Osteoblast (primary cell): Measurements from ENCODE around the gene C18orf63. TPM values are rescaled to one million over a fixed set of nuclear protein-coding genes. Genes with fewer than 3 reads are reported as not detected.

Experiments used
- DNase-seq: peaks from one replicate; pipeline ENCODE4 v3.0.0; 2011; ENCODE audit warnings: low spot score, mixed read lengths; ENCODE audit not compliant: insufficient read length; ENCODE audit errors: missing footprints
- H2AFZ ChIP-seq: 2 replicates; pipeline ENCODE4 v1.6.0; 2011; ENCODE audit warnings: mild to moderate bottlenecking, low read length
- H3K27ac ChIP-seq: 2 replicates; pipeline ENCODE4 v1.5.1; 2011; ENCODE audit warnings: mild to moderate bottlenecking, low read depth, low read length, moderate library complexity
- H3K27me3 ChIP-seq: 2 replicates; pipeline ENCODE4 v1.6.0; 2012; ENCODE audit warnings: mild to moderate bottlenecking, control low read depth, inconsistent platforms, low read length, moderate library complexity; ENCODE audit not compliant: insufficient read depth
- H3K36me3 ChIP-seq: 2 replicates; pipeline ENCODE4 v1.5.1; 2011; ENCODE audit warnings: mild to moderate bottlenecking, low read length, control low read depth, moderate library complexity; ENCODE audit not compliant: insufficient read depth
- H3K4me1 ChIP-seq: 2 replicates; pipeline ENCODE4 v1.5.1; 2011; ENCODE audit warnings: mild to moderate bottlenecking, low read length, control low read depth, moderate library complexity; ENCODE audit not compliant: insufficient read depth
- H3K4me2 ChIP-seq: 2 replicates; pipeline ENCODE4 v1.6.0; 2011; ENCODE audit warnings: mild to moderate bottlenecking, low read length; ENCODE audit not compliant: insufficient read depth
- H3K4me3 ChIP-seq: fragments of 200-600 bp; sonication (generic); 3 replicates; pipeline ENCODE4 v1.5.1; 2012; ENCODE audit warnings: mild to moderate bottlenecking, low read length, inconsistent platforms; ENCODE audit not compliant: insufficient read depth
- H3K79me2 ChIP-seq: 2 replicates; pipeline ENCODE4 v1.6.0; 2012; ENCODE audit warnings: mild to moderate bottlenecking, low read length, control low read depth, inconsistent platforms; ENCODE audit not compliant: insufficient read depth
- H3K9me3 ChIP-seq: 2 replicates; pipeline ENCODE4 v1.5.1; 2011; ENCODE audit warnings: low read depth, low read length, control low read depth
- H4K20me1 ChIP-seq: 2 replicates; pipeline ENCODE4 v1.6.0; 2012; ENCODE audit warnings: mild to moderate bottlenecking, low read length, control low read depth; ENCODE audit not compliant: insufficient read depth
- total RNA-seq: library from RNA; depleted of rRNA; stranded (reverse); fragments of >200 nt; gene quantifications from 2 replicates; pipeline ENCODE4 v1.2.3, GENCODE V29; 2012
- TF ChIP-seq, protein P1 (sequence below): IDR thresholded peaks from 2 replicates; pipeline ENCODE4 v1.5.1; 2011; ENCODE audit warnings: mild to moderate bottlenecking, low read depth, low read length, moderate library complexity; ENCODE audit errors: extremely low read depth

The C18orf63 gene
- total RNA-seq, 1 donor, result not detected

- DNase-seq, result no peak
- TF ChIP-seq, protein P1, sequence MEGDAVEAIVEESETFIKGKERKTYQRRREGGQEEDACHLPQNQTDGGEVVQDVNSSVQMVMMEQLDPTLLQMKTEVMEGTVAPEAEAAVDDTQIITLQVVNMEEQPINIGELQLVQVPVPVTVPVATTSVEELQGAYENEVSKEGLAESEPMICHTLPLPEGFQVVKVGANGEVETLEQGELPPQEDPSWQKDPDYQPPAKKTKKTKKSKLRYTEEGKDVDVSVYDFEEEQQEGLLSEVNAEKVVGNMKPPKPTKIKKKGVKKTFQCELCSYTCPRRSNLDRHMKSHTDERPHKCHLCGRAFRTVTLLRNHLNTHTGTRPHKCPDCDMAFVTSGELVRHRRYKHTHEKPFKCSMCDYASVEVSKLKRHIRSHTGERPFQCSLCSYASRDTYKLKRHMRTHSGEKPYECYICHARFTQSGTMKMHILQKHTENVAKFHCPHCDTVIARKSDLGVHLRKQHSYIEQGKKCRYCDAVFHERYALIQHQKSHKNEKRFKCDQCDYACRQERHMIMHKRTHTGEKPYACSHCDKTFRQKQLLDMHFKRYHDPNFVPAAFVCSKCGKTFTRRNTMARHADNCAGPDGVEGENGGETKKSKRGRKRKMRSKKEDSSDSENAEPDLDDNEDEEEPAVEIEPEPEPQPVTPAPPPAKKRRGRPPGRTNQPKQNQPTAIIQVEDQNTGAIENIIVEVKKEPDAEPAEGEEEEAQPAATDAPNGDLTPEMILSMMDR, result no peak
- no peak overlapping the region for H3K27ac ChIP-seq
- H2AFZ ChIP-seq, result no peak overlapping the region
- no peak overlapping the region for H3K4me3 ChIP-seq
- no peaks in the 10 kb centered on the region for H4K20me1 ChIP-seq
- H3K9me3 ChIP-seq, result no peaks in the 10 kb centered on the region
- H3K4me2 ChIP-seq, result peak overlapping the region; percentile 49
- no peaks in the 10 kb centered on the region for H3K27me3 ChIP-seq
- H3K4me1 ChIP-seq, result peaks cover 16% of the 10 kb centered on the region
- H3K36me3 ChIP-seq, result no peaks in the 10 kb centered on the region
- H3K79me2 ChIP-seq, result no peaks in the 10 kb centered on the region
These were observed 16.5 kb upstream of the C18orf63 start for GRCh38 chr18:74299162-74299561.

- TF ChIP-seq, protein P1, result no peak
- Histone ChIP-seq H3K27me3 (no peaks in the 10 kb centered on the region), H3K27ac (no peak overlapping the region), H3K4me2 (peak overlapping the region; percentile 49), H3K36me3 (no peaks in the 10 kb centered on the region), H4K20me1 (no peaks in the 10 kb centered on the region), H3K4me1 (peaks cover 18% of the 10 kb centered on the region), H3K4me3 (no peak overlapping the region), H3K9me3 (no peaks in the 10 kb centered on the region), H2AFZ (no peak overlapping the region), H3K79me2 (no peaks in the 10 kb centered on the region)
- DNase-seq, result no peak
These were observed 15.9 kb upstream of the C18orf63 start for GRCh38 chr18:74299746-74300145.

DNA sequence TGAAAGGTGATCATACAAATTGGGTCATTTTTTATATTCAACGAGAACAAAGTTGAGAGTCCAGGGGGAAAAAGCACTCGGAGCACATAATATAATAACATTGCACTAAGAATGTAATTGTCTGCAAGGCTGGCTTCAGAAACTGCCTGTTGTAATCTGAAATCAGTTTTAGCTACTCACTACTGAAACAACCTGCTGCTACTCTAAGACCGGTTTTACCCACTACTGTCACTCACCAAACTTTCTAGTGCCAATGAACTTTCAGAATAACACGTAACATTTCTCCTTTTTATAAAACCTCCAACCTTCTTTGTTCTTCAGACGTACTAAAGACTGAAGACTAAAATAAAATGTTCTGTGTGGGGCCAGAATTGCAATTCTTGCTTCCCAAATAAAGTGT is 12.3 kb upstream of the C18orf63 start:
- Histone ChIP-seq H2AFZ (no peak overlapping the region), H3K4me3 (no peak overlapping the region), H3K79me2 (no peaks in the 10 kb centered on the region), H3K4me2 (no peak overlapping the region), H3K27ac (no peak overlapping the region), H3K9me3 (no peaks in the 10 kb centered on the region), H3K27me3 (peaks cover 4% of the 10 kb centered on the region), H3K4me1 (peaks cover 18% of the 10 kb centered on the region), H3K36me3 (no peaks in the 10 kb centered on the region), H4K20me1 (no peaks in the 10 kb centered on the region)
- DNase-seq, result no peak
- TF ChIP-seq, protein P1, result no peak

- Histone ChIP-seq H3K79me2 (no peaks in the 10 kb centered on the region), H3K9me3 (no peaks in the 10 kb centered on the region), H3K36me3 (no peaks in the 10 kb centered on the region), H3K4me2 (peak overlapping the region; percentile 26), H3K4me3 (no peak overlapping the region), H4K20me1 (no peaks in the 10 kb centered on the region), H3K27me3 (peaks cover 8% of the 10 kb centered on the region), H3K27ac (no peak overlapping the region), H3K4me1 (peaks cover 18% of the 10 kb centered on the region), H2AFZ (no peak overlapping the region)
- no peak for DNase-seq
- TF ChIP-seq, protein P1, result no peak
These were observed 11.7 kb upstream of the C18orf63 start for GRCh38 chr18:74303936-74304335.
